Ectodermal cell (in vitro differentiated cells): ENCODE measurements around the gene SLC15A5.

Source experiments
- H3K27ac ChIP-seq: 2 replicates; pipeline ENCODE4 v1.7.0; 2013; ENCODE audit warnings: mild to moderate bottlenecking, low read depth, low read length; ENCODE audit not compliant: insufficient read depth, poor library complexity, severe bottlenecking
- H3K27me3 ChIP-seq: 2 replicates; pipeline ENCODE4 v1.7.0; 2013; ENCODE audit warnings: mild to moderate bottlenecking, low read length; ENCODE audit not compliant: insufficient read depth, control insufficient read depth, poor library complexity, severe bottlenecking
- H3K36me3 ChIP-seq: one replicate; pipeline ENCODE4 v1.7.0; 2013; ENCODE audit warnings: low read length; ENCODE audit not compliant: control insufficient read depth, insufficient read depth
- H3K4me1 ChIP-seq: one replicate; pipeline ENCODE4 v1.7.0; 2013; ENCODE audit warnings: low read length; ENCODE audit not compliant: control insufficient read depth, insufficient read depth
- H3K4me3 ChIP-seq: 2 replicates; pipeline ENCODE4 v1.7.0; 2013; ENCODE audit warnings: low read depth, low read length, control low read depth; ENCODE audit not compliant: insufficient read depth
- H3K9me3 ChIP-seq: 2 replicates; pipeline ENCODE4 v1.7.0; 2013; ENCODE audit warnings: mild to moderate bottlenecking, low read length, moderate library complexity; ENCODE audit not compliant: control insufficient read depth
- WGBS, 2 experiments: methylation state at CpG; one replicate each; pipeline ENCODE4 v1.1.7; 2013; ENCODE audit warnings: missing lambda C conversion rate in 2 of 2; 5-methylcytosine and 5-hydroxymethylcytosine counted together

SLC15A5 gene

DNA sequence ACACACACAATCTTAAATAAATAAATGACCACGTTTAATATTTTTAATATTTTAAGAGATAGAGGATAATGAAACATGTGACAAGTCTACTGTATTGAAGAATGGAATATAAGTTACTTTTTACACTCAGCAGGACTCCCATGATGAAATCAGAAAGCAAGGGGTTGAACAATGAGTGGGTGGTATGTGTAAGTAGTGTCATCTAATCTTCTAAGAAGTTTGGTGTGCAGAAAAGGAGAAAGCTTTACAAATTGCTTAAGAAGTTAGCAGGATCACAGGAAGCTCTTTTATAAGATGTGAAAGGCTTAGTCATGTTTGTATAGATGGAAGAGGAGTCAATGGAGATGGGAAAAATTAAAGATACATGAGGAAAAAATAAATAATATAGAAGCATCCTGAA, 47.8 kb downstream of the SLC15A5 start:
- no peaks in the 10 kb centered on the region for H3K27me3 ChIP-seq
- no peaks in the 10 kb centered on the region for H3K9me3 ChIP-seq
- WGBS, 2 experiments, result no CpG with 5 or more reads among the region's 1 CpG
- no peaks in the 10 kb centered on the region for H3K36me3 ChIP-seq
- no peaks in the 10 kb centered on the region for H3K4me1 ChIP-seq
- H3K4me3 ChIP-seq, result no peak overlapping the region
- no peak overlapping the region for H3K27ac ChIP-seq

DNA sequence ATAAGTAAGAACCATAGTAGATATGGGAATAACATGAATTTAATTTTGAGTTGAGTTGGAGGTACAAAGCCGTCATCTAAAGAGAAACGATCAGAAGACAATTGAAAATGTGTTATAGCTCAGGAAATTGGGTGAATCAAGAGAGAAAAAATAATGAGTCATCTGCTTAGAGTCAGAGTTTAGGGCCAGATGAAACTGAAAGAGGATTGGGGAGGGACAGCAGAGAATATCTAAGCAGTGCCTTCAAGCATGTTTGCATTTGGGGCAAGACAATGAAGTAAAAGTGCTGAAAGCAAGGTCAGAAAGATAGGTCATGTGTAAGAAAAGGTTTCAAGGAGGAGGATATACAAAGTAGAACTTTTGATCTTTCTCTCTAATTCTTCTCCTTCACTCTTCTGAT, 49.4 kb downstream of the SLC15A5 start:
- Histone ChIP-seq H3K4me3 (no peak overlapping the region), H3K27ac (no peak overlapping the region), H3K4me1 (no peaks in the 10 kb centered on the region), H3K9me3 (no peaks in the 10 kb centered on the region), H3K36me3 (no peaks in the 10 kb centered on the region), H3K27me3 (no peaks in the 10 kb centered on the region)
- WGBS, 2 experiments, result 95 to 97% methylated on average over 2 of the region's 2 CpGs

DNA sequence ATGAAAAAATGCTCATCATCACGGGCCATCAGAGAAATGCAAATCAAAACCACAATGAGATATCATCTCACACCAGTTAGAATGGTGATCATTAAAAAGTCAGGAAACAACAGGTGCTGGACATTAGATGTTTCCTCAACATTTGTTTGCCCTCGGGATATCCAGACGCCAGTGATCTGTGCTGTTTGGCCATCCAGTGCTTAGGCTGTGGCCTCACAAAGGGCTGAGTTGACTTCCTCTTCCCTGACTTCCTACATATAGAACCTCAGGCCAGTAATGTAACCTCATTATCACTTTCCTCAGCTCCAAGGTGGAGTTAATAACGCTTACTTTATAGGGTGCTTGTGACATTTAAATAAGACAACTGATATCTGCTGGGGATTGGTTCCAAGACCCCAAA, 51.8 kb downstream of the SLC15A5 start:
- WGBS, 2 experiments, result 93 to 96% methylated on average over 3 to 4 of the region's 4 CpGs
- Histone ChIP-seq H3K4me1 (no peaks in the 10 kb centered on the region), H3K4me3 (no peak overlapping the region), H3K9me3 (no peaks in the 10 kb centered on the region), H3K27ac (no peak overlapping the region), H3K27me3 (no peaks in the 10 kb centered on the region), H3K36me3 (no peaks in the 10 kb centered on the region)

DNA sequence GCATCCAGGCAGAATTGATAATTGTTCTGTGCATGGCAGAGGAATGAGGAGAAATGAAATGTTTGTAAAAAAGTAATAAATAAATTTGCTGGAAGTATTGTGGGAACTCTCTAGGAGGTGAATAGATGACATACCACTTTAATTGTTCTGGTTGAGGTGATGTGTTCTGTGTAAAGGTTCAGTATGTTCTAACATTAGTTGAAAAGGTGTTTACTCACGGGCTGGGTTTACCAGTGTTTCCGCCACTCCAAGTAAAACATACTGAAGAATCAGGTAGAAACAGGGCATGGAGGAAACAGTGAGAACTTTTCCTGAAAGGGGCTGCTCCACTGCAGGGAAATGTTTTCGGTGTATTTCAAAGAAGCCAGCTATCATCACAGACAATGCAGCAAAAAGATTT, 53.3 kb downstream of the SLC15A5 start:
- no peaks in the 10 kb centered on the region for H3K27me3 ChIP-seq
- no peaks in the 10 kb centered on the region for H3K4me1 ChIP-seq
- H3K27ac ChIP-seq, result no peak overlapping the region
- H3K9me3 ChIP-seq, result no peaks in the 10 kb centered on the region
- WGBS, 2 experiments, result 90 to 96% methylated on average over 3 of the region's 3 CpGs
- no peak overlapping the region for H3K4me3 ChIP-seq
- H3K36me3 ChIP-seq, result no peaks in the 10 kb centered on the region

GRCh38 chr12:16221776-16222175, 55.7 kb downstream of the SLC15A5 start:
- Histone ChIP-seq H3K4me1 (no peaks in the 10 kb centered on the region), H3K4me3 (no peak overlapping the region), H3K36me3 (no peaks in the 10 kb centered on the region), H3K27ac (no peak overlapping the region), H3K9me3 (no peaks in the 10 kb centered on the region), H3K27me3 (no peaks in the 10 kb centered on the region)
- WGBS, 2 experiments, result 100% methylated on average over 2 of the region's 2 CpGs; no CpG with 5 or more reads in 1 of the 2 experiments

DNA sequence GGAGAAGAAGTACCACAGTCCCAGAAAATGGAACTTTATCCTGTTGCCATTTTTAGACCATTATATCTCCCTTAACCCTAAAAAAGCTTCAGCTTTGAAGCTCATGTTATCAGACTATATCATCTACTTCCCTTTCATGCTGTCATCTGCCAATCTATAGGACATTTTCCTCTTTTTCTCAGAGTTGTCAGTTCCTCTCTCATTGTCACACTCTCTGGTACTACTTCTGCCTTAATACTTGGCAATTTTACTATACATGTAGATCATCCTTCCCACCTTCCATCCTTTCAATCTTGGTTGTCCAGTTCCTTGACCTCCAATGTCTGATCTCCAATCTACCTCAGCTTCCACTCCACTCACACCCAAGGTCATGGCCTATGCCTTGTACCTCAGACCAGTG, 57.4 kb downstream of the SLC15A5 start:
- Histone ChIP-seq H3K27ac (no peak overlapping the region), H3K4me3 (no peak overlapping the region), H3K4me1 (no peaks in the 10 kb centered on the region), H3K9me3 (no peaks in the 10 kb centered on the region), H3K36me3 (no peaks in the 10 kb centered on the region), H3K27me3 (no peaks in the 10 kb centered on the region)

DNA sequence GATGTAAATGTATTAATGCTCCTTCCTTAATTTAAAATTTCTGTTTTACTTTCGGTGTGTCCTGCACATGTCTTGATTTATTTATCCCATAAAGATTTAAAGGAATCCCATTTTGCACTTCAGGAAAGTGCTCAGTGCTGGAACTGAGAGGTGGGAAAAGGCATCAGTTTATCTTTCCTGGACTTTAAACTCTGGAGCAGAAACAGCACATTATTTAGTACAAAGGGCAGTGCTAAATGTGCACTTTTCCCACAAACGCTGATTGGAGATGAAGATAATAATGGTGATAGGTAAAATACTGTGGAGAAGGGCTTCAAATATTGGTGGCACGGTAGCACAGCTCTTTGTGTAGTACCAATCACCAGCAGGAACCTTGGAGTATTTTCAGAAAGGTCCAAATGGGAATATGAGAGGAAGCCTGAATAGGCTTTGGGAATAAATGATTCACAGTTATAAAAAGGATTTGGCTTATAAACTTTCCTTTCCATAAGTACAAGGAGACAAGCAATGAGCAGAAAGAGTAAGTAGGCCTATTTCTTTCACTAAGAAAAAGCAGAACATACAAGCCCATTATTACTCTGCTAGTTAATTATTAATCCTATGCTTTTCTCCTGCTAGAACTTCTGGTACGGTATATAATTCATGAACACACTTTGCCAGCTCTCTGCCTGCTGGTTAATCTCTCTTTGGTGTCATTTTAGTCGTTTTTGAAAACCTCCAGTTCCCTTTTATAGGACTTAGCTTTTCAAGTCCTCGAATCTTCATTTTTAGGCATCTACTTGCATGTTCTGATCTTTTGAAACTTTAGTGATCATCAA, 58.3 kb downstream of the SLC15A5 start:
- no peaks in the 10 kb centered on the region for H3K4me1 ChIP-seq
- H3K9me3 ChIP-seq, result no peaks in the 10 kb centered on the region
- 87 to 92% methylated on average over 5 to 6 of the region's 6 CpGs for WGBS, 2 experiments
- no peak overlapping the region for H3K4me3 ChIP-seq
- H3K27me3 ChIP-seq, result no peaks in the 10 kb centered on the region
- H3K27ac ChIP-seq, result no peak overlapping the region
- H3K36me3 ChIP-seq, result no peaks in the 10 kb centered on the region

- no peaks in the 10 kb centered on the region for H3K36me3 ChIP-seq
- H3K27me3 ChIP-seq, result no peaks in the 10 kb centered on the region
- 69 to 73% methylated on average over 5 of the region's 6 CpGs for WGBS, 2 experiments
- H3K27ac ChIP-seq, result no peak overlapping the region
- no peaks in the 10 kb centered on the region for H3K4me1 ChIP-seq
- H3K9me3 ChIP-seq, result no peaks in the 10 kb centered on the region
- no peak overlapping the region for H3K4me3 ChIP-seq
Observed at GRCh38 chr12:16218234-16218633, 59.3 kb downstream of the SLC15A5 start.

- H3K36me3 ChIP-seq, result no peaks in the 10 kb centered on the region
- no peaks in the 10 kb centered on the region for H3K9me3 ChIP-seq
- no peaks in the 10 kb centered on the region for H3K27me3 ChIP-seq
- no peak overlapping the region for H3K4me3 ChIP-seq
- no peak overlapping the region for H3K27ac ChIP-seq
- no peaks in the 10 kb centered on the region for H3K4me1 ChIP-seq
- 95 to 100% methylated on average over 1 to 2 of the region's 2 CpGs for WGBS, 2 experiments
Observed at GRCh38 chr12:16211731-16212130, 65.8 kb downstream of the SLC15A5 start.

GRCh38 chr12:16198884-16199283, 78.6 kb downstream of the SLC15A5 start:
- H3K27ac ChIP-seq, result no peak overlapping the region
- no peaks in the 10 kb centered on the region for H3K36me3 ChIP-seq
- no peaks in the 10 kb centered on the region for H3K9me3 ChIP-seq
- H3K27me3 ChIP-seq, result no peaks in the 10 kb centered on the region
- H3K4me1 ChIP-seq, result no peaks in the 10 kb centered on the region
- WGBS, 2 experiments, result 26 to 29% methylated on average over 3 of the region's 3 CpGs
- H3K4me3 ChIP-seq, result no peak overlapping the region
